Lower leg skin (tissue), 4 donors: ENCODE results near the gene AURKAIP1. TPM values are rescaled to one million over a fixed set of nuclear protein-coding genes. Genes with fewer than 3 reads are reported as not detected.
A peak's percentile ranks its signal among the peaks of the same experiment; 100 is the strongest.

Source experiments
- DNase-seq, 2 donors: peaks; one replicate each; pipeline ENCODE4 v3.0.0-alpha.2; 2019; ENCODE audit warnings: low spot score in 2 of 2
- H3K4me3 ChIP-seq: fragments of 200-600 bp; sonication (generic); 2 replicates; pipeline ENCODE4 v1.5.1; 2017; ENCODE audit warnings: mild to moderate bottlenecking, low read depth; ENCODE audit not compliant: poor library complexity, severe bottlenecking
- POLR2A ChIP-seq, 2 donors: fragments of 450-650 bp; IDR thresholded peaks; one replicate each; pipeline ENCODE4 v1.6.1; 2016 to 2017; ENCODE audit warnings: antibody characterized with exemption in 2 of 2, mild to moderate bottlenecking in 1 of 2, moderate library complexity in 1 of 2
- WGBS, 2 donors: methylation state at CpG; one replicate each; pipeline ENCODE4 v1.1.5; 2018; 5-methylcytosine and 5-hydroxymethylcytosine counted together
- intact Hi-C: fragments of 100-400 bp; cut with DNase I; formaldehyde crosslinking; loops from one replicate; pipeline ENCODE4 v1.15.0; 2023; ENCODE audit warnings: low total_unique reads
- total RNA-seq, 4 donors: library from RNA; depleted of rRNA; stranded (reverse); fragments of >200 nt; gene quantifications; one replicate each; pipeline ENCODE4 v1.1.0, GENCODE V29; 2016
- TF ChIP-seq, protein P1 (sequence below), 3 donors: fragments of 450-650 bp; IDR thresholded peaks; one replicate each; pipeline ENCODE4 v1.5.1; 2016; ENCODE audit warnings: antibody characterized with exemption in 3 of 3, mild to moderate bottlenecking in 3 of 3, moderate library complexity in 2 of 3

AURKAIP1 gene
- total RNA-seq, 4 donors from 2014 or later: 97.3 to 140 (median 114) TPM

DNA sequence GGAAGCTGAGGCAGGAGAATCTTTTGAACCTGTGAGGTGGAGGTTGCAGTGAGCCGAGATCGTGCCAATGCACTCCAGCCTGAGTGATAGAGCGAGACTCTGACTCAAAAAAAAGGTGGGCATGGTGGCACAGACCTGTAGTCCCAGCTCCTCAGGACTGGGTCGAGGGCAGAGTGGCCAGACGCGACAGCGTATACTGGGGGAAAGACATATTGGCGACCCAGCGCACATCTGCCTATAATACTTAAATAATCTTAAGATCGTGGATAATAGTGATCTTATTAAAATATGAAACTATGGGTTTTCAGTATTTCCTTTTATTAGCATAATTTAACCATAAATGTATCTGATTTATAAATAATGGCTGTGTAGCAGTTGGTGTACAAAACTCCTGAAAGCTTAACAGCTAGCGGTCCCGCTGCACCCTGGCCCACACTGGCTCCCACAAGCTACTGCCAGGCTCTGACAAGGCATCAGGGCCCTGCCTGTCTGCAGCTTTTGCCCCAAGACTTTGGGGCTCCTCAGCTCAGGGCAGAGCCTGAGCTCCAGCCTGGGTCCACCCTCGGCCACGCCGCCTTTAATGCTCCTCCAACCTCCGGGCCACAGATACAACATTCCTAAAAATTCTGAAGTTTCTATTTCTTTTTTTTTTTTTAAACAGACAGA lies 2.7 kb upstream of the AURKAIP1 start:
- no peak for DNase-seq
- intact Hi-C loops: no loop called here
- 90 to 94% methylated on average over 16 of the region's 16 CpGs for WGBS, 2 donors
- TF ChIP-seq POLR2A (IDR thresholded peaks at IDR 0.05): no peak
- TF ChIP-seq, protein P1, sequence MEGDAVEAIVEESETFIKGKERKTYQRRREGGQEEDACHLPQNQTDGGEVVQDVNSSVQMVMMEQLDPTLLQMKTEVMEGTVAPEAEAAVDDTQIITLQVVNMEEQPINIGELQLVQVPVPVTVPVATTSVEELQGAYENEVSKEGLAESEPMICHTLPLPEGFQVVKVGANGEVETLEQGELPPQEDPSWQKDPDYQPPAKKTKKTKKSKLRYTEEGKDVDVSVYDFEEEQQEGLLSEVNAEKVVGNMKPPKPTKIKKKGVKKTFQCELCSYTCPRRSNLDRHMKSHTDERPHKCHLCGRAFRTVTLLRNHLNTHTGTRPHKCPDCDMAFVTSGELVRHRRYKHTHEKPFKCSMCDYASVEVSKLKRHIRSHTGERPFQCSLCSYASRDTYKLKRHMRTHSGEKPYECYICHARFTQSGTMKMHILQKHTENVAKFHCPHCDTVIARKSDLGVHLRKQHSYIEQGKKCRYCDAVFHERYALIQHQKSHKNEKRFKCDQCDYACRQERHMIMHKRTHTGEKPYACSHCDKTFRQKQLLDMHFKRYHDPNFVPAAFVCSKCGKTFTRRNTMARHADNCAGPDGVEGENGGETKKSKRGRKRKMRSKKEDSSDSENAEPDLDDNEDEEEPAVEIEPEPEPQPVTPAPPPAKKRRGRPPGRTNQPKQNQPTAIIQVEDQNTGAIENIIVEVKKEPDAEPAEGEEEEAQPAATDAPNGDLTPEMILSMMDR (IDR thresholded peaks at IDR 0.05): no peak
- H3K4me3 ChIP-seq: no peak overlapping the region

- intact Hi-C loops: no loop called here
- H3K4me3 ChIP-seq: no peak overlapping the region
- 73 to 83% methylated on average over 10 of the region's 10 CpGs for WGBS, 2 donors
Observed at GRCh38 chr1:1376551-1377226, 1.7 kb upstream of the AURKAIP1 start.

DNA sequence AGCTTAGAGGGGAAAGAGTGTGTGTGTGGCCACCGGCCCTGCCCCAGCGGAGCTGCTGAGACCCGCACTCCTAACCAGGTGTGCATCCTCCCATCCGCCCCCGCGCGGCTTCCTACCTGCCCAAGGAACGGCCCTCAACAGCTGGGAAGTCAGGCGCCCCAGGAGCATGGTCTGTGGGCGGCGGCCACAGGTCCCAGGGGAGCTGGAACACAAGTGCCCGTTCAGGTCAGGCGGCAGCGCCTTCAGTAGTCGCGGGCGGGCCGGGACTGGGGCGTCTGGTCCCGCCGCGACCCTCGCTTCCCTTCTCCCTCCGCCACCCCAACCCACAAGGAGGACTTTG lies 448 bp downstream of the AURKAIP1 start:
- H3K4me3 ChIP-seq: peak overlapping the region; percentile 92
- TF ChIP-seq, protein P1 (IDR thresholded peaks at IDR 0.05): no peak
- no peak for TF ChIP-seq POLR2A (IDR thresholded peaks at IDR 0.05)
- intact Hi-C loops: no loop called here
- DNase-seq: no peak
- 0 to 2% methylated on average over 16 to 18 of the region's 24 CpGs for WGBS, 2 donors

More at GRCh38 chr1:1376551-1377226, 1.7 kb upstream of the AURKAIP1 start:
- no peak for TF ChIP-seq POLR2A (IDR thresholded peaks at IDR 0.05)
- TF ChIP-seq, protein P1 (IDR thresholded peaks at IDR 0.05): no peak
- DNase-seq: no peak

- intact Hi-C loops: no loop called here
- peak overlapping the region; percentile 92 for H3K4me3 ChIP-seq
- TF ChIP-seq, protein P1 (IDR thresholded peaks at IDR 0.05): no peak
- TF ChIP-seq POLR2A (IDR thresholded peaks at IDR 0.05): no peak
- no peak for DNase-seq
- WGBS, 2 donors: 44 to 51% methylated on average over 44 to 52 of the region's 52 CpGs
Observed at GRCh38 chr1:1373815-1374588, 1.0 kb downstream of the AURKAIP1 start.

DNA sequence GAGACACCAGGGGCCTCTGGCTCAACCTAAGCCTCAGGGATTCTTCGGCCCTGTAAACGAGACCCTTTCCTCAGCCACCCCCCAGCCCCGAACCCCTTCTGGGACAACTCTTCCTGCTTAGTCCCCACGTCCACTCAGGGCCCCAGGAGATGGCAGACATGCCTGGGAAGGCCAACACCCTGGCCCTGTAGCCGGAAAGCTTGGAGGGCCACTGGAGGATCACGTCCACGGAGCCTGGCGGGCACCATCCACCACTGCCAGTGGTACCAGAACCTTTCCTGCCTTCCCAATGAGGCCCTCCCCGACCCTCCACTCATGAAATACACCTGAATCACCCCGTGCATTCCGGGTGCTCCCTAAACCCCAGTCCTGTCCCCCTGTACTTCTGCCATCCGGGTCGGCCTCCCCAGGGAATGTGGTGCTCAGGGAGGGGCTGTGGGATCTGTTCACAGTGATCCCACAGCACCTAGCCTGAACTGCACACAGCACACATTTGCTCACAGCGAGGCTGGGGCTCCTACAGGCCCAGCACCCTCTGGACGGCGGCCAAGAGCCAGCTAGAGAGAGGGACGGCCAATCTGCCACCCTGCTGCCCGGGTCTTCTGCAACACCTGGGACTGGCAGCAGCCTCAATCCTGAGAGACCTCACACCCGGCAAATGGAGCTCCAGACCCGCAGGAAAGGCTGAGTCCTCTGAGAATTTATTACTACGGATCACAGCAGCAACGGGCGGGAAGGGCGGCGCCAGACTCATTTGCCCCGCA lies 1.8 kb downstream of the AURKAIP1 start:
- TF ChIP-seq, protein P1 (IDR thresholded peaks at IDR 0.05): no peak
- TF ChIP-seq POLR2A (IDR thresholded peaks at IDR 0.05): no peak
- no peak overlapping the region for H3K4me3 ChIP-seq
- intact Hi-C loops: no loop called here
- no peak for DNase-seq
- WGBS, 2 donors: 78 to 83% methylated on average over 15 to 26 of the region's 26 CpGs
